H1 (cell line): ENCODE results near the gene SAMD7. TPM values are rescaled to one million over a fixed set of nuclear protein-coding genes. Genes with fewer than 3 reads are reported as not detected.

Source experiments
- CTCF ChIA-PET: fragments of 300-600 bp; sonication (Branson Sonifier 250); formaldehyde crosslinking; loops from one replicate; lab custom pipeline; 2021; ENCODE audit not compliant: partially characterized antibody; lab: Charles Lee
- POLR2A ChIA-PET: fragments of 300-600 bp; sonication (Branson Sonifier 250); formaldehyde crosslinking; loops from one replicate; lab custom pipeline; 2021; ENCODE audit warnings: inconsistent platforms; ENCODE audit not compliant: partially characterized antibody; lab: Charles Lee
- DNase-seq, 2 experiments: peaks; one replicate each; pipeline versions ENCODE4 v3.0.0 to v3.0.0-alpha.2; 2010 to 2022; ENCODE audit warnings: low spot score in 2 of 2, low read depth in 1 of 2, mixed read lengths in 1 of 2
- FAIRE-seq: peaks from 2 replicates; lab custom pipeline; 2011; peaks lifted over from hg19 to GRCh38; lab: Jason Lieb, UNC
- H2AFZ ChIP-seq: 2 replicates; pipeline ENCODE4 v1.8.1; 2012; ENCODE audit warnings: low read length, inconsistent platforms
- H2AK5ac ChIP-seq: 2 replicates; pipeline ENCODE4 v1.6.1; 2013; ENCODE audit warnings: low read depth, low read length
- H2BK120ac ChIP-seq: replicated peaks from 2 replicates; pipeline ENCODE3; 2013; ENCODE audit warnings: low read depth, low read length, inconsistent platforms
- H2BK12ac ChIP-seq: 2 replicates; pipeline ENCODE4 v1.6.1; 2013; ENCODE audit warnings: low read depth, low read length
- H2BK15ac ChIP-seq: 2 replicates; pipeline ENCODE4 v1.6.1; 2013; ENCODE audit warnings: low read length
- H2BK20ac ChIP-seq: 2 replicates; pipeline ENCODE4 v1.6.1; 2013; ENCODE audit warnings: low read length
- H2BK5ac ChIP-seq: 2 replicates; pipeline ENCODE4 v1.6.1; 2013; ENCODE audit warnings: low read depth, low read length
- H3K14ac ChIP-seq: 2 replicates; pipeline ENCODE4 v1.6.1; 2013; ENCODE audit warnings: inconsistent platforms; ENCODE audit not compliant: insufficient read length
- H3K18ac ChIP-seq: 2 replicates; pipeline ENCODE4 v1.6.1; 2013; ENCODE audit warnings: low read length; ENCODE audit errors: extremely low read depth
- H3K23ac ChIP-seq: 2 replicates; pipeline ENCODE4 v1.6.1; 2013; ENCODE audit warnings: inconsistent platforms; ENCODE audit not compliant: insufficient read length
- H3K23me2 ChIP-seq: 2 replicates; pipeline ENCODE4 v1.6.1; 2013; ENCODE audit warnings: low read depth, low read length
- H3K27ac ChIP-seq: 2 replicates; pipeline ENCODE4 v1.6.1; 2011; ENCODE audit warnings: low read depth, low read length, inconsistent platforms
- H3K27me3 ChIP-seq, 4 experiments: replicated peaks in 1 of 4; 1 replicate in 1 of 4; 2 replicates in 3 of 4; pipeline versions ENCODE4 v1.6.1 to v1.8.1; 2011 to 2013; ENCODE audit warnings: low read length in 3 of 4, mild to moderate bottlenecking in 3 of 4, inconsistent platforms in 2 of 4, mixed read lengths in 2 of 4, moderate library complexity in 1 of 4; ENCODE audit not compliant: control insufficient read depth in 3 of 4, insufficient read depth in 3 of 4; ENCODE audit errors: extremely low read depth in 1 of 4
- H3K36me3 ChIP-seq, 4 experiments: 2 replicates each; pipeline versions ENCODE4 v1.6.1 to v1.8.1; 2011 to 2013; ENCODE audit warnings: mild to moderate bottlenecking in 4 of 4, low read length in 3 of 4, moderate library complexity in 2 of 4, control low read depth in 1 of 4, inconsistent platforms in 1 of 4; ENCODE audit not compliant: insufficient read depth in 4 of 4, control insufficient read depth in 2 of 4
- H3K4ac ChIP-seq: replicated peaks from 2 replicates; pipeline ENCODE3; 2013; ENCODE audit warnings: low read length, low read depth, mixed read lengths, inconsistent platforms; ENCODE audit not compliant: insufficient read length
- H3K4me1 ChIP-seq, 4 experiments: replicated peaks in 1 of 4; 1 replicate in 1 of 4; 2 replicates in 3 of 4; pipeline versions ENCODE4 v1.6.1 to v1.8.1; 2011 to 2013; ENCODE audit warnings: low read length in 3 of 4, inconsistent platforms in 2 of 4, mixed read lengths in 1 of 4; ENCODE audit not compliant: insufficient read depth in 4 of 4, control insufficient read depth in 3 of 4
- H3K4me2 ChIP-seq, 2 experiments: 2 replicates each; pipeline versions ENCODE4 v1.6.1 to v1.8.1; 2011 to 2013; ENCODE audit warnings: low read depth in 2 of 2, low read length in 2 of 2, control low read depth in 1 of 2, inconsistent platforms in 1 of 2, mild to moderate bottlenecking in 1 of 2; ENCODE audit not compliant: insufficient read depth in 1 of 2
- H3K4me3 ChIP-seq, 4 experiments: fragments of 200-600, 300-600 bp in 1 of 4; sonication (generic), shearing (Covaris generic), sonication (Bioruptor Twin) in 1 of 4; 2 replicates each; pipeline versions ENCODE4 v1.5.1 to v1.8.1; 2011 to 2016; ENCODE audit warnings: low read length in 4 of 4, low read depth in 3 of 4, control low read depth in 2 of 4, inconsistent platforms in 2 of 4, mild to moderate bottlenecking in 2 of 4, mixed read lengths in 1 of 4, moderate library complexity in 1 of 4; ENCODE audit not compliant: insufficient read depth in 2 of 4; ENCODE audit errors: extremely low read depth in 1 of 4
- H3K56ac ChIP-seq: replicated peaks from 2 replicates; pipeline ENCODE3; 2013; ENCODE audit warnings: low read depth, mild to moderate bottlenecking, mixed read lengths, low read length, inconsistent platforms; ENCODE audit not compliant: insufficient read length
- H3K79me1 ChIP-seq: 2 replicates; pipeline ENCODE4 v1.6.1; 2013; ENCODE audit warnings: low read depth, low read length, control low read depth
- H3K79me2 ChIP-seq, 2 experiments: 2 replicates each; pipeline versions ENCODE4 v1.6.1 to v1.8.1; 2012 to 2013; ENCODE audit warnings: low read length in 2 of 2, mild to moderate bottlenecking in 2 of 2, inconsistent platforms in 1 of 2; ENCODE audit not compliant: insufficient read depth in 2 of 2, control insufficient read depth in 1 of 2
- H3K9ac ChIP-seq, 4 experiments: replicated peaks in 1 of 4; 1 replicate in 1 of 4; 2 replicates in 3 of 4; pipeline versions ENCODE4 v1.6.1 to v1.8.1; 2011 to 2013; ENCODE audit warnings: low read depth in 3 of 4, low read length in 3 of 4, control low read depth in 2 of 4, mild to moderate bottlenecking in 2 of 4, moderate library complexity in 2 of 4, inconsistent platforms in 1 of 4; ENCODE audit errors: extremely low read depth in 1 of 4
- H3K9me3 ChIP-seq, 2 experiments: 2 replicates each; pipeline versions ENCODE4 v1.6.1 to v1.8.1; 2012 to 2013; ENCODE audit warnings: mild to moderate bottlenecking in 2 of 2, moderate library complexity in 2 of 2, control low read depth in 1 of 2, inconsistent platforms in 1 of 2, low read depth in 1 of 2, low read length in 1 of 2, mixed read lengths in 1 of 2; ENCODE audit not compliant: insufficient read depth in 2 of 2
- H4K20me1 ChIP-seq, 2 experiments: replicated peaks in 1 of 2; 2 replicates each; pipeline versions ENCODE3 to v1.8.1; 2011 to 2013; ENCODE audit warnings: inconsistent platforms in 2 of 2, low read length in 2 of 2, mild to moderate bottlenecking in 1 of 2; ENCODE audit not compliant: insufficient read depth in 2 of 2, control insufficient read depth in 1 of 2
- H4K5ac ChIP-seq: 2 replicates; pipeline ENCODE4 v1.6.1; 2013; ENCODE audit warnings: low read length, low read depth, mixed read lengths, inconsistent platforms; ENCODE audit not compliant: insufficient read length
- H4K8ac ChIP-seq: 2 replicates; pipeline ENCODE4 v1.8.0; 2013; ENCODE audit warnings: mild to moderate bottlenecking, moderate library complexity, low read length, inconsistent platforms; ENCODE audit not compliant: insufficient read depth; ENCODE audit errors: extremely low read depth
- H4K91ac ChIP-seq: replicated peaks from 2 replicates; pipeline ENCODE3; 2013; ENCODE audit warnings: low read length, mixed read lengths, inconsistent platforms; ENCODE audit not compliant: insufficient read length
- CBX8 ChIP-seq: fragments of 300-800, 300-1000 bp; sonication (generic); IDR thresholded peaks from 2 replicates; pipeline ENCODE4 v1.7.1; 2016; ENCODE audit warnings: low read depth, low read length, borderline replicate concordance
- E2F6 ChIP-seq: IDR thresholded peaks from 2 replicates; pipeline ENCODE4 v1.6.1; 2012; ENCODE audit warnings: inconsistent platforms
- JUND ChIP-seq: IDR thresholded peaks from 2 replicates; pipeline ENCODE4 v1.6.1; 2011; ENCODE audit warnings: mild to moderate bottlenecking, improper control_type of control experiment, low read length
- MAX ChIP-seq: IDR thresholded peaks from 2 replicates; pipeline ENCODE4 v1.6.1; 2012; ENCODE audit warnings: inconsistent platforms
- POLR2A ChIP-seq, 2 experiments: IDR thresholded peaks; 1 replicate in 1 of 2; 2 replicates in 1 of 2; pipeline ENCODE4 v1.6.1; 2011; ENCODE audit warnings: low read depth in 2 of 2, low read length in 2 of 2, mild to moderate bottlenecking in 2 of 2; ENCODE audit errors: control extremely low read depth in 1 of 2
- SP2 ChIP-seq: IDR thresholded peaks from 2 replicates; pipeline ENCODE4 v1.6.1; 2012; ENCODE audit warnings: mild to moderate bottlenecking, low read length, inconsistent platforms
- SUZ12 ChIP-seq: fragments of 200-600 bp; sonication (generic); IDR thresholded peaks from 2 replicates; pipeline ENCODE4 v1.6.1; 2012; ENCODE audit warnings: mild to moderate bottlenecking, inconsistent platforms, low read length, moderate library complexity, mixed read lengths
- TAF1 ChIP-seq: IDR thresholded peaks from 2 replicates; pipeline ENCODE4 v1.6.1; 2011; ENCODE audit warnings: mild to moderate bottlenecking, low read depth, low read length
- TCF12 ChIP-seq: IDR thresholded peaks from 2 replicates; pipeline ENCODE4 v1.6.1; 2011; ENCODE audit warnings: low read depth, mild to moderate bottlenecking, low read length
- WGBS, 2 experiments: shearing (Covaris generic) in 1 of 2; methylation state at CpG; one replicate each; pipeline versions ENCODE4 v1.1.6 to v1.1.7; 2013 to 2015; ENCODE audit warnings: low lambda C conversion rate in 2 of 2, mixed read lengths in 2 of 2, inconsistent platforms in 1 of 2, low coverage in 1 of 2, missing lambda C conversion rate in 1 of 2; ENCODE audit not compliant: insufficient replicate concordance in 2 of 2, insufficient coverage in 1 of 2, insufficient read length in 1 of 2; ENCODE audit errors: extremely low coverage in 1 of 2, missing lambda C conversion rate in 1 of 2; 5-methylcytosine and 5-hydroxymethylcytosine counted together
- long read RNA-seq, 2 experiments: library from RNA in 1 of 2; library from capped mRNA in 1 of 2; stranded (forward); transcript quantifications; one replicate each; pipeline ENCODE4 v2.0.0, GENCODE V29; 2021; ENCODE audit warnings: inconsistent platforms in 1 of 2
- polyA minus RNA-seq, 3 experiments: library from RNA; depleted of rRNA, polyadenylated mRNA; stranded (reverse); fragments of >200 nt; gene quantifications; 1 replicate in 2 of 3; 2 replicates in 1 of 3; pipeline ENCODE4 v1.2.3, GENCODE V29; 2011
- polyA plus RNA-seq, 7 experiments: library from polyadenylated mRNA; depleted of rRNA in 3 of 7; stranded (reverse) in 5 of 7; unstranded in 2 of 7; fragments of >200 nt in 5 of 7; fragments of 200-250 nt in 2 of 7; gene quantifications; 1 replicate in 5 of 7; 2 replicates in 1 of 7; 4 replicates in 1 of 7; pipeline versions ENCODE4 v1.2.1 to v1.2.3, GENCODE V29; 2011 to 2013; ENCODE audit warnings: missing spikeins in 2 of 7, mixed read lengths in 2 of 7
- total RNA-seq: library from RNA; stranded (reverse); fragmentation: NEBNext Ultra II Directional; extraction: Animal tissue kit (Norgen Biotek cat#: 25700); gene quantifications from 2 replicates; pipeline ENCODE4 v1.2.1, GENCODE V29; 2021

The SAMD7 gene
- not detected in 2 replicates for total RNA-seq
- not detected in 2 replicates for polyA plus RNA-seq (2011; rRNA removed)
- not detected for polyA plus RNA-seq (2011; cell fraction: cytosol; rRNA removed)
- polyA plus RNA-seq (2011; cell fraction: nucleus; rRNA removed): not detected
- not detected in 4 replicates for polyA plus RNA-seq (2012, experiment 1 of 2)
- not detected for polyA plus RNA-seq (2012, experiment 2 of 2)
- polyA plus RNA-seq (2013, experiment 1 of 2): not detected
- polyA plus RNA-seq (2013, experiment 2 of 2): not detected
- not detected in 2 replicates for polyA minus RNA-seq (2011; rRNA and poly(A)+ RNA removed)
- polyA minus RNA-seq (2011; cell fraction: cytosol; rRNA and poly(A)+ RNA removed): not detected
- polyA minus RNA-seq (2011; cell fraction: nucleus; rRNA and poly(A)+ RNA removed): not detected
- long read RNA-seq, experiment 1: 0 reads
- long read RNA-seq, experiment 2: 0 reads

- H3K9ac ChIP-seq: no peak within 1 kb of the TSS
- no peak within 1 kb of the TSS for H2BK20ac ChIP-seq
- no peak within 1 kb of the TSS for H3K4me3 ChIP-seq
- FAIRE-seq (no peak), DNase-seq (no peak)
- no peak within 1 kb of the TSS for H4K91ac ChIP-seq
- H4K5ac ChIP-seq: no peak within 1 kb of the TSS
- peaks cover 0 to 1% (median 0%) of the 10 kb centered on the region in 4 experiments; a peak in 1 of 7 replicates for H3K27me3 ChIP-seq
- no peak within 1 kb of the TSS for H3K14ac ChIP-seq
- H3K79me1 ChIP-seq: no peaks in the 10 kb centered on the region
- no peak within 1 kb of the TSS for H3K4ac ChIP-seq
- no peaks in the 10 kb centered on the region for H3K36me3 ChIP-seq
- H3K4me1 ChIP-seq: peaks cover 0 to 3% (median 0%) of the 10 kb centered on the region in 4 experiments; a peak in 1 of 7 replicates
- H3K27ac ChIP-seq: no peak within 1 kb of the TSS
- H3K18ac ChIP-seq: no peak within 1 kb of the TSS
- 0 out of 4 replicates have a peak, but pooled peaks cover 0 to 3% of the 10 kb centered on the region in 2 experiments for H3K9me3 ChIP-seq
- 100% methylated on average over 1 of the region's 1 CpG; no CpG with 5 or more reads in 1 of the 2 experiments for WGBS, 2 experiments
- H2AK5ac ChIP-seq: no peak within 1 kb of the TSS
- no peak within 1 kb of the TSS for H2AFZ ChIP-seq
- no peaks in the 10 kb centered on the region for H4K20me1 ChIP-seq
- H4K8ac ChIP-seq: no peak within 1 kb of the TSS
- no peak within 1 kb of the TSS for H2BK120ac ChIP-seq
- no peaks in the 10 kb centered on the region for H3K79me2 ChIP-seq
- no peaks in the 10 kb centered on the region; the same call in 1 of the 2 replicates for H3K23me2 ChIP-seq
- POLR2A ChIA-PET: no interaction called here
- H3K23ac ChIP-seq: no peak within 1 kb of the TSS
- H3K4me2 ChIP-seq: no peak within 1 kb of the TSS
- H2BK15ac ChIP-seq: no peak within 1 kb of the TSS
- H2BK12ac ChIP-seq: no peak within 1 kb of the TSS
- H3K56ac ChIP-seq: no peak within 1 kb of the TSS
- CTCF ChIA-PET: interaction anchor here (0.9 to 1.7 kb wide), 2 partner anchors 49 to 75 kb away, joined by 3 read pairs; no protein-coding TSS in a partner anchor
- no peak for TF ChIP-seq POLR2A (IDR thresholded peaks at IDR 0.05; ENCODE audit: control extremely low read depth in 1 of 2, low read depth in 2 of 2, low read length in 2 of 2)
- TF ChIP-seq SP2: no peak
- no peak for TF ChIP-seq TCF12
- TF ChIP-seq JUND: no peak
- TF ChIP-seq SUZ12: no peak
- TF ChIP-seq CBX8: no peak
- TF ChIP-seq E2F6: no peak
- no peak for TF ChIP-seq TAF1
- no peak for TF ChIP-seq MAX
- no peak within 1 kb of the TSS for H2BK5ac ChIP-seq
These were observed at the start of gene SAMD7 for GRCh38 chr3:169911272-169911671. TSS of gene SAMD7 (plus strand) at chr3:169911572. CDS start at chr3:169919499, 7,927 bp downstream.
